MCF 10A (cell line): ENCODE data around the gene GPS2. TPM values are rescaled to one million over a fixed set of nuclear protein-coding genes. Genes with fewer than 3 reads are reported as not detected.

Experiments
- BruUV-seq: library from RNA; stranded (reverse); fragments of 400-500 nt; replicated peaks from 2 replicates; lab custom pipeline; 2021; lab: Mats Ljungman, UMichigan
- CTCF ChIA-PET: fragments of 300-600 bp; sonication (Branson Sonifier 250); formaldehyde crosslinking; extraction: SDS; loops from one replicate; lab custom pipeline; 2021; ENCODE audit warnings: antibody characterized with exemption, inconsistent platforms; lab: Yijun Ruan, JAX
- POLR2A ChIA-PET: fragments of 300-600, 350-650 bp; sonication (Branson Sonifier 250); formaldehyde crosslinking; extraction: SDS; loops from one replicate; lab custom pipeline; 2020; ENCODE audit warnings: antibody characterized with exemption, inconsistent platforms; lab: Yijun Ruan, JAX
- DNase-seq: peaks from one replicate; pipeline ENCODE4 v3.0.0-alpha.2; 2018; ENCODE audit not compliant: unreplicated experiment
- H3K27ac Mint-ChIP-seq: one replicate; pipeline ENCODE4 v1.8.0; 2022; ENCODE audit warnings: mild to moderate bottlenecking, low read depth, mixed read lengths; ENCODE audit not compliant: unreplicated experiment
- H3K27me3 Mint-ChIP-seq: one replicate; pipeline ENCODE4 v1.8.0; 2022; ENCODE audit warnings: mixed read lengths; ENCODE audit not compliant: insufficient read depth, unreplicated experiment
- H3K36me3 Mint-ChIP-seq: one replicate; pipeline ENCODE4 v1.8.0; 2022; ENCODE audit warnings: mild to moderate bottlenecking, moderate library complexity, mixed read lengths; ENCODE audit not compliant: insufficient read depth, unreplicated experiment
- H3K4me1 Mint-ChIP-seq: one replicate; pipeline ENCODE4 v1.8.0; 2022; ENCODE audit warnings: mixed read lengths; ENCODE audit not compliant: insufficient read depth, unreplicated experiment
- H3K4me3 Mint-ChIP-seq: one replicate; pipeline ENCODE4 v1.8.0; 2022; ENCODE audit warnings: mild to moderate bottlenecking, moderate library complexity, mixed read lengths; ENCODE audit not compliant: unreplicated experiment
- H3K9me3 Mint-ChIP-seq: one replicate; pipeline ENCODE4 v1.8.0; 2022; ENCODE audit warnings: mixed read lengths; ENCODE audit not compliant: unreplicated experiment
- intact Hi-C: fragments of 100-400 bp; cut with micrococcal nuclease; formaldehyde crosslinking; loops from 2 replicates; pipeline ENCODE4 v1.14.1; 2022
- total RNA-seq: library from RNA; stranded (reverse); gene quantifications from 2 replicates; pipeline ENCODE4 v1.2.3, GENCODE V29; 2022
- TF ChIP-seq, protein P1 (sequence below): fragments of 200-600 bp; IDR thresholded peaks from one replicate; pipeline ENCODE4 v1.8.0; 2022; ENCODE audit warnings: antibody characterized with exemption, mild to moderate bottlenecking; ENCODE audit not compliant: unreplicated experiment

GPS2 gene
- total RNA-seq, 1 experiment from 2014 or later = 49.8 TPM

DNA sequence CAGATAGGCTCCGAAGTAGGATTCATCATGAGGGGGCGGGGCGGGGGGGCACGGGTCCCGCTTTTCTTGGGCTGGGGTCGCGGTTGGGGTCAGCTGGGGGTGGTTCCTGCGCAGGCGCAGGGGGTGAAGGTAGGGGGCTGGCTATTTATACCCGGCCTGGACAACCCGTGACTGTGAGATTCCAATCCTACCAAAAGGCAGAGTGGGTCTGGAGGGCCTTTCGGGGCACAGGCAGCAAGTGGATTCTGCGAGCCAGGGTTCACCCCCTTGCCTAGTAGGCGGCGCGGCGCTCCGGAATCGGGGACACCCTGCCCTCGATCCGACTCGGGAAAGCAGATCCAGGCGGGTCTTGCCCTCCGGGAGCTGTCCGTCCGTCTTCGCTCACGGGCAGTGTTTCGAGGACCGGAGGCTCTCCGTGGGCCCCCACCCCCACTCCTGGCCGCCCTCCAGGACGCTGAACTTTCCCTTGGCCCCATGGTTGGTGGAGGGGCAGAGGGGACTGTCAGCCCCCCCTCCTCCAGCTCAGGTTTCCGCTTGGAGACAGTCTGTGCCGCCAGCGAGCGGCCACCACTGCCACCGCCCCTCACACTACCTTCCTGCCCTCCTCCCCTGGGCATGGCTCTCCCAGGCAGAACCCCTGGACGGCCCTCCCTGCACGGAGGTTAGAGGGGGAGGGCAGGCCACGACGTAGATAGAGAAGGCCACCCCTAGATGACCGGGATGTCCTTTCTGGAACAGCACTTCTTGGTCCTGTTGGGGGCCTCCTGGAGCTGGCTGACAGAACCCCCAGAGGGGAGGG is 33.0 kb downstream of the GPS2 start:
- Mint-ChIP-seq H3K27ac (no peak overlapping the region), H3K9me3 (no peaks in the 10 kb centered on the region), H3K4me3 (peak overlapping the region; percentile 72), H3K27me3 (peaks cover 5% of the 10 kb centered on the region), H3K4me1 (peaks cover 6% of the 10 kb centered on the region), H3K36me3 (no peaks in the 10 kb centered on the region)
- DNase-seq = no peak
- POLR2A ChIA-PET = interaction anchor here (0.7 to 3.8 kb wide), 6 partner anchors 11 to 737 kb away, joined by 3 to 37 read pairs (median 8); no protein-coding TSS in a partner anchor
- intact Hi-C loops = no loop called here
- CTCF ChIA-PET = interaction anchor here (0.6 to 5.2 kb wide), 5 partner anchors 14 to 313 kb away, joined by 3 to 65 read pairs (median 3); no protein-coding TSS in a partner anchor
- no TSS peak for BruUV-seq
- TF ChIP-seq, protein P1, sequence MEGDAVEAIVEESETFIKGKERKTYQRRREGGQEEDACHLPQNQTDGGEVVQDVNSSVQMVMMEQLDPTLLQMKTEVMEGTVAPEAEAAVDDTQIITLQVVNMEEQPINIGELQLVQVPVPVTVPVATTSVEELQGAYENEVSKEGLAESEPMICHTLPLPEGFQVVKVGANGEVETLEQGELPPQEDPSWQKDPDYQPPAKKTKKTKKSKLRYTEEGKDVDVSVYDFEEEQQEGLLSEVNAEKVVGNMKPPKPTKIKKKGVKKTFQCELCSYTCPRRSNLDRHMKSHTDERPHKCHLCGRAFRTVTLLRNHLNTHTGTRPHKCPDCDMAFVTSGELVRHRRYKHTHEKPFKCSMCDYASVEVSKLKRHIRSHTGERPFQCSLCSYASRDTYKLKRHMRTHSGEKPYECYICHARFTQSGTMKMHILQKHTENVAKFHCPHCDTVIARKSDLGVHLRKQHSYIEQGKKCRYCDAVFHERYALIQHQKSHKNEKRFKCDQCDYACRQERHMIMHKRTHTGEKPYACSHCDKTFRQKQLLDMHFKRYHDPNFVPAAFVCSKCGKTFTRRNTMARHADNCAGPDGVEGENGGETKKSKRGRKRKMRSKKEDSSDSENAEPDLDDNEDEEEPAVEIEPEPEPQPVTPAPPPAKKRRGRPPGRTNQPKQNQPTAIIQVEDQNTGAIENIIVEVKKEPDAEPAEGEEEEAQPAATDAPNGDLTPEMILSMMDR = no peak

DNA sequence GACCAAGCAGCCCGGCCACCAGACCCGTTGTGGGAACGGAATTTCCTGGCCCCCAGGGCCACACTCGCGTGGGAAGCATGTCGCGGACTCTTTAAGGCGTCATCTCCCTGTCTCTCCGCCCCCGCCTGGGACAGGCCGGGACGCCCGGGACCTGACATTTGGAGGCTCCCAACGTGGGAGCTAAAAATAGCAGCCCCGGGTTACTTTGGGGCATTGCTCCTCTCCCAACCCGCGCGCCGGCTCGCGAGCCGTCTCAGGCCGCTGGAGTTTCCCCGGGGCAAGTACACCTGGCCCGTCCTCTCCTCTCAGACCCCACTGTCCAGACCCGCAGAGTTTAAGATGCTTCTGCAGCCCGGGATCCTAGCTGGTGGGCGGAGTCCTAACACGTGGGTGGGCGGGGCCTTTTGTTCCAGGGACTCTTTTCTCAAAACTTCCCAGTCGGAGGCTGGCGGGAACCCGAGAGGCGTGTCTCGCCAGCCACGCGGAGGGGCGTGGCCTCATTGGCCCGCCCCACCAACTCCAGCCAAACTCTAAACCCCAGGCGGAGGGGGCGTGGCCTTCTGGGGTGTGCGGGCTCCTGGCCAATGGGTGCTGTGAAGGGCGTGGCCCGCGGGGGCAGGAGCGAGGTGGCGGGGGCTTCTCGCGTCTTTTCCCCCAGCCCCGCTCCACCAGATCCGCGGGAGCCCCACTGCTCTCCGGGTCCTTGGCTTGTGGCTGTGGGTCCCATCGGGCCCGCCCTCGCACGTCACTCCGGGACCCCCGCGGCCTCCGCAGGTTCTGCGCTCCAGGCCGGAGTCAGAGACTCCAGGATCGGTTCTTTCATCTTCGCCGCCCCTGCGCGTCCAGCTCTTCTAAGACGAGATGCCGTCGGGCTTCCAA is 33.8 kb downstream of the GPS2 start, which contains the start of gene SLC2A4:
TSS of gene SLC2A4 (plus strand) at position 645 of the 879 bp plus-strand sequence. CDS start at position 862, 217 bp downstream.
- peaks cover 6% of the 10 kb centered on the region for H3K4me1 Mint-ChIP-seq
- BruUV-seq = no TSS peak
- ChIA-PET CTCF (interaction anchor here (0.6 to 5.2 kb wide), 13 partner anchors 9 to 837 kb away, joined by 3 to 65 read pairs (median 3); no protein-coding TSS in a partner anchor), POLR2A (interaction anchor here (0.7 to 3.8 kb wide), 14 partner anchors 12 to 292 kb away, joined by 3 to 37 read pairs (median 5); partner anchors contain the start of genes CTDNEP1 and GABARAP)
- peak within 1 kb of the TSS; percentile 72 for H3K4me3 Mint-ChIP-seq
- no peak within 1 kb of the TSS for H3K27ac Mint-ChIP-seq
- TF ChIP-seq, protein P1 = no peak
- no peaks in the 10 kb centered on the region for H3K9me3 Mint-ChIP-seq
- peak; percentile 97 for DNase-seq
- intact Hi-C loops = no loop called here
- H3K36me3 Mint-ChIP-seq = no peaks in the 10 kb centered on the region
- no peaks in the 10 kb centered on the region for H3K27me3 Mint-ChIP-seq

DNA sequence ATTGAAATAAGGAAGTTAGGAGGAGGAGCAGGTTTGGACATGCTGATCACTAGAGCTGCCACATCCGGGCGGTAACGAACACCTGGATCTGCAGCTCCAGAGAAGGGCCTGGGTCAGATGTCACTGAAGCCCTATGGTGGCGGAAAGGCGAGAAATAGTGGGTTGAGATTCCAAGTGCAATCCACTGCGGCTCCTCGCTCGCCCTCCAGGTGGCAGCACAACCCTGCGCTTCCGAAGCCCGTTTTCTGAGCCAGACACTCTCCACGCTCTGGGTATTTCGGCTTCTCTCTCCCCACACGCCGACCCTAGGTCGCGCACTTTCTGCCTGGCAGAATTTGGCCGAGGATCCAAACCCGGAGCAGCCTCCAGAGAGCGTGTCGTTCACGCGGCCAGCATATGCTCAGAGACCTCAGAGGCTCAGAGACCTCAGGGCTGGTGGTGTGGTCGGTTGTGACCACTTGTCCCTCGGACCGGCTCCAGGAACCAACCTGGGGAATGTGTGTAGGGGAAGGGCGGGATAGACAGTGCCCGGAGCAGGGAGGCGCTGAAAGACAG is 34.6 kb downstream of the GPS2 start:
- CTCF ChIA-PET = interaction anchor here (0.5 to 5.2 kb wide), 18 partner anchors 10 to 1070 kb away, joined by 3 to 65 read pairs (median 3); no protein-coding TSS in a partner anchor
- intact Hi-C loops = loop anchor here (1.0 kb wide), 3 partner anchors 16 to 281 kb away; partner anchors contain the start of gene SENP3
- Mint-ChIP-seq H3K36me3 (no peaks in the 10 kb centered on the region), H3K27ac (no peak overlapping the region), H3K4me3 (peak overlapping the region; percentile 72), H3K4me1 (peaks cover 6% of the 10 kb centered on the region), H3K27me3 (no peaks in the 10 kb centered on the region), H3K9me3 (no peaks in the 10 kb centered on the region)
- BruUV-seq = no TSS peak
- TF ChIP-seq, protein P1 = peak; percentile 96
- POLR2A ChIA-PET = interaction anchor here (0.7 to 3.8 kb wide), 13 partner anchors 12 to 293 kb away, joined by 3 to 37 read pairs (median 5); partner anchors contain the start of gene GABARAP
- DNase-seq = peak; percentile 88
